NCI-H526 (cell line): ENCODE results near the gene SUFU.

Experiments used
- DNase-seq, 2 experiments: peaks; one replicate each; lab custom pipeline; 2025; lab: John Stamatoyannopoulos, UW

The SUFU gene

DNA sequence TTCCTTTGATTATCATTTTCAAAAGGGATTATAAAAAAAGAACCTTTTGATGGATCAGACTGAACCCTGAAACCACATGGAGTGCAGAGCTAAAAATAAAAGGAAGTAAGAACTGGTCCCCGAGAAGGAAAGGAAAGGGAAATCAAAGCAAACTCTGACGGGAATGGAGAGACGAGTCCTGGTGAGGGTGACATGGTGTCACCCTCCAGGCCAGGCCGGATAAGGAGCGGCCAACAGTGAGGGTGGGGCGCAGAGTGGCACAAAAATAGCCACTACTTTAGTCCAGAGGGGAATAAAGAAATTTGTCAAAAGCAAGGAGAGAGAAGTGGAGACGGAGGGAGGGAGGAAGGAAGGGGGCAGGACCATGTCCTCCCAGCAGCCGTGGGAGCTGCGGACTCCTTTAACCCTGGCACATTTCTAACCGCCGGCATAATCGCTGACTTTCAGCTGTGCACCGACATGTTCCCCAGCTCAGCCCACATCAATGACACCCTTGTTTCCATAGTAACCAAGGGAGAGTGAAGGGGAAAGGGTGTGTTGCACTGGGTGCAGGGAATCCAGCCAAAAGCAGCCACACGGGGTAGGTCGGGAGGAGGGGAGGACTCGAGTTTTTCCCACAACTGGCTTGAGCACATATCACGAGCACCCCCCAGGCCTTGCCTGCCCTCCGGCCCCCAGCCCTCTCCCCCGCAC is 170.2 kb downstream of the SUFU start:
- DNase-seq: peak in 1 of 2 experiments; percentile 32

DNA sequence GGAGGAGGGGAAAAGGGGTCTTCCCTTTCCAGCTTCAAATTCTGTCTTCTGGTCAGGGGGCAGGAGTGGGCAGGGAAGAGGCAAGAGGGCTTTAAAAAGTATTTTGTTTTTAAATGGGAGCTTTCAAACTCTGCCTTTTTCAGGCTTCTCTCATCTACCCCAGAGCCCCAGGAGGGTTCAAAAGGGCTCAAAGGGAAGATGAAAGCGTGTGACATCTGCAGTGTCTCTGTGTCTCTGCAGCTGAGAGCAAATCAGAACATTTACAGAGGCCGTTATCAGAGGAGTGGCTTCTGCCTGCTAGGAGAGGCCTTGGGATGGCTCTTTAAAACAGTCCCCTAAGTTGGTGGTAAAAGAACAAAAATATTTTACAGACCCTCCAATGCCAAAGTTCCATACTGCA is 170.8 kb downstream of the SUFU start:
- DNase-seq: no peak

DNA sequence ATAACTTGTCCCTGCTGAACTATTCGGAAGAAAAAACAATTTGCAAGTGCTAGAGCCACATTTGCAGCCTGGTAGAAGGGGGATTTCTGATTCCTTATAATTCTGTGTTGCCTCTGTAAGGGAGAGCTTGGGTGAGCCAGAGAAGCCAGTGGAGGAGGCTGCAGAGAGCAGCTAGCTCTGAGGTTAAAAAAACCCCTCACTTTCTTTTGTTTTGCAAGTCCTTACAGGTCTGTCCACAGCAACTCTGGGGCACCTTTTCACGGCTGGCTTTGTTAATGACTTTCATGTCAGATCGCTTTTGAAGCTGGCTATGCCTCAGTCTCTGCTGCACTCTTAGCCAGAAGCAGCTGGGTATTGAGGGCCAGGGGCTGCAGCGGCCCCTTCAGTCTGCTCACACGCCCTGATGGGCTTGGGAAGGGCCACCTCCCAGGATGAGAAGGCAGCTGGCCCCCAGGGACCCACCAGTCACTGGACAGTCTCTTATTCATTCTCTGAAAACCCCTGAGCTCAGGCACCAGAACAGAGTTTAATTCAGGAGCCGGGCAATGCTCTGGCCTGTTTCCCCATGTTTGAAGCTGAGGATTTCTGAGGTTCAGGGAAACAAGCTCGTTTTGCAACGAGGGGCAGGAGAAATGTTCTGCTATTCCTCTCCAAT is 171.4 kb downstream of the SUFU start:
- no peak for DNase-seq

DNA sequence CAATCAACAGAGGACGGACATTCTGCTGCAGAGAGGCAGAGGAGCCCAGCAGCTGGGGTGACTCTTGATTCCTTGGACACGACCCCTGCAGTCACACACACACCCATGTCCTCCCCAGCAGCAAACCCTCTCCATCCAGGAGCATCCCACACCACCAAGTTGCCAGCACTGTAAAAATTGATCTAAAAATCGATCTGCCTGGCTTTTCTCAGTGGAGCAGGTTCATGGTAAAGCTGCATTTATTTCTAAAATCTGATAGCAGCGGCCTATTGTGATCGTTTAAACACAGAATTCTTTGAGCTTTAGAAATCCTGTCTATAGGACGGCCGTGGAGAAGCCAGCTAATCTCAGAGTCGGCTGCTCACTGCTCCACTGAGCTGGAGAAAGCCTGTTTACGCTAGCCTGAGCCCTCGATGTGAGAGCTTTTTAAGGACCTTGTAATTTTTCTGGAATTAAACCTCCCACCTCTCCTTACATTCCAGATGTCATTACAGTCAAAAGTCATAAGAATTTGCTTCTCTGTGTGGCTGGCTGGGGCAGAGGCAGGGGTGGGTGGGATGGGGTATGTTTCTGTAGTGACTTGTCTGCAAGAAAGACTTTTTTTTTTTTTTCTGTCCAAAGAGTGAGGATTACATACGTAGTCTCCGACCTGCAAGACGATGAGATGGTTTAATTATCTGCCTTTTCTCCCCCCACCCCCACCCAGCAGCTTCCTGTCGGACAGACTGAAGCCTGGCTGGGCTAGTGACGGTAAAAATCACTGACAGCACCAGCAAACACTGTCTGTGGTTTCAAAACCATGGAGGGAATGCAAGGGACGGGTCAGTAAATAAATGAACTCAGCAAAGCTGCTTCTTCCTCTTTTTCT is 172.1 kb downstream of the SUFU start:
- no peak for DNase-seq

DNA sequence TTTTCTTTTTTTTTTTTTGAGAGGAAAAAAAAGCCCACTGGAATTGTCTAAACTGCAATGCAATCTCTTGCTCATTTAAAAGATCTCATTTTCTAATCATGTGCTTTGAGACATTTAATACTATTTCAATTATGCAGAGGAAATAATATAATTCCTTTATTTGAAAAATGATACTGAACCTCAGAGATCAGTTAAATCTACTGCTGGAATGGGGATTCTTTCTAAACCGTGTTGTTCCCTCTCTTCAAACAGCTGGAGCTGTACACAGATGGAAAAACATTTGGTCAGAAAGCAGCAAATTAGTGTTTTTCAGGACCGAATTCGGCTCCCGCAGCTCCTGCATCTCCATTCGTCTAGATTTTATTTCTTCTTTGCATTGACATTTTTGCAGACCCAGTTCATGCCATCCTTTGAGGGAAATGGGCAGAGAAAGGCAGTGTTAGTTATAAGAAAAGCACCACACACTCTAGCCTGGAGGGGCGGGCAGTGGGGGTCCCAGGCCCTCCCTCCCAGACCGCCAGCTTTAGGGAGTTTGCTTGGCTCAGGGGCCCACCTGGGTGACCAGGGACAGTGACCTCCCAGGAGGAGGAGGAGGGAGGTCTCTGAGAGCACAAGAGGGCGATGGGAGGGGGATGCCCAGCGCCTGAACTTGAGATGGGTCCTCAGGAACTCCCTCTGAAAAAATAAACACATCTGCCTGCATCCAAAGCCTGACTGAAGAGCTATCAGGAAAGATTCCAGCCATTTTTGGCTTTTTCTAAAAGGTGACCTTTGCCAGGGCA is 173.0 kb downstream of the SUFU start:
- no peak for DNase-seq

DNA sequence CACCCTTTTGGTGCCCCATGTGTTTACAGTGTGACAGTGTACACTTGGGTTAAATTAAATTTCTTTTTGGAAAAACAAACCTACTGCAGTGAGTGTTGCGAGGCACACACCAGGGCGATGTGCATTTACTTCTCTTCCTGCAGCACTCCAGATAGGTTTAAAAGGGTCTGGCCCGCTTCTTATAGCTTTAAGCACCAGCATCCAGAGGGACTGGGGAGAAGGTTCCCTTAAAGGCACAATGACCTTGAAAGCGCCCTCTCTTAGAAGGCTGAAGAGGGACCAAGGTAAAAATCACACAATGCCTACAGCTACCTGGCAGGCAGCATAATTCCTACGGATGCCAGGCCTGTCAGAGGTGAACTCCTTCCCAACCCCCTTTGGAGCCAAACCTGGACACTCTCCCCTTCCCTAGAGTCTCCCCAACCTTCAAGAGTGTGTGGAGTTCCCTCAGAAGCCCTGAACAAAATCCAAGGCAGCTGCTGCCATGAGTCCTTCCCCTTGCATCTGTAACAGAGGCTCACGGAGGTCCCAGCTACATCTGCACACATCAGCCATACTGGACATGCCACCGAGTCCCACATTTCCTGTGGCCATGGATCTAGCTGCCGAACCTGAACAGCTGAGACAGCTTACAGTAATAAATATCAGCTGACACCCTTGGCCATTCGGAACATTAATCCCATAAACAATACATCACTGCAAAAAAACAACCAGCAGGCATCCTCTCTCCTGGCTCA is 173.7 kb downstream of the SUFU start:
- DNase-seq: no peak

DNA sequence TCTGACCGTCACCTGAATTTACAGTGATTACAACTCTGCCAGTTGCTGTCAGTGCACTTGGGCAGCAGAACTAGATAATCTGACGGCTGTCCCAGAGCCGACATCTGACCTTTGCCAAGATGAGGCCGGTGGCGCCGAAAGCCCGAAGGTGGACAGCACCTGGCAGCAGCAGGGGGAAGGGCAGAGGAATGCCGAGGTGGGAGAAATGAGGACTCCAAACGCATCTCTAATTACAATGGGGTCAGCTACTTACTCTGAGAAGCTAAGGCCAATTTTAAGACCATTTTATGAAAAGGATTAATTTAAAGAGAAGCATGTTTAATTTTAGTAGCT is 174.3 kb downstream of the SUFU start:
- no peak for DNase-seq

DNA sequence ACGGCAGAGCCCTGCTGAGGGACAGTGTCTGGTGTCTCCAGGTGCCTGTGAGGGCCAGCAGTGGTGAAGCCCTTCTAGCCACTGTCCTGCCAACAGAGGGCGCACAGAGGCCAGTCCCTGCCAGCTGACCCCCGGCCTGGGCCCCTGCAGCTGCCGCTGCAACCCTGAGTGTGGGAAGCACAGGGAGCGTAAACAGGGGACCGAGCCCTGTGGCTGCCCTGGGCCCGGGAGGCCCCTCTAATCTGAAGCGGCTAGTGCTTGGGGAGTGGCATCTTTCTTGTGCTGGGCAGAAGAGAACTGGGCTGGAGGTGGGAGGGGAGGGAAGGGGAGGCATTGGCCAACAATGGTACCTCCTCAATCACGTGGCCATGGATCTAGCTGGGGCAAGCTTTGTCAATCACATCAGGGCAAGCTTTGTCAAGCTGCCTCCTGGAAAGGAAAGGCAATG is 175.1 kb downstream of the SUFU start:
- DNase-seq: peak in 1 of 2 experiments; percentile 51

DNA sequence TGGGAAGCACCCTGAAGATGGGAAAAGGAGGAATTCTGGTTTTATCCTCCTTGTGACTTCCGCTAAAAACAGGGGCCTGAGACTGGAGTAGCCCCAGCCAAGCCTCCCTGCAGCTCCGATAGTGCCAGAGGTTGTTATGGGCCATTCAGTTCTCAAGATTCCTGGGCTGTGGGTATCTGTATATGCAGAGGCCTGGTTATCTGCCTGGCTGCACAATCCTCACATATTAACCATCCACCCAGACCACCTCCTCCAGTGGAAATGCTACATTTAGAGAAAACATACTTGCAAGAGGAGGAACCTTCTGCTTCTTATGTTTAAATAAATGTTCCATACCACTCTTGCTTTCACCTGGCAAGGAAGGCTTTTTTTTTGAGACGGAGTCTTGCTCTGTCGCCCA is 175.8 kb downstream of the SUFU start:
- no peak for DNase-seq

DNA sequence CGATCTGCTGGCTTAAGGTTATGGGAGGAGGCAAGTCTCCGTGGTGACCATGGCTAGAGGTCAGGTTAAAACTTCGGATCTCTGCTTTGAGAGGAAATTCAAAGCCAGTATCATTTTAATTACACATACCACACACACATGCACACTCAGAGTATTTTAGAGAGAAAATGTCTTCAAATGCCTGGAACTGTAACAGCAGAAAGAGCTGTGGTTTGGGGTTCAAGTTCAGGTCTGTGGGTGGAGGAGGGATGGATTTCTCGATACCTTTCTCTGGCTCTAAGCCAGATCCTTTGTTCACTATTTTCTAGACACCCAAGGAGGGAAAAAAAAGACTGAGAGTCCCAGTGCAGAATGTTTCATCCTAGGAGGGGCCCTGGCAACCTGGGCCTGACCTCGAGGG is 177.9 kb downstream of the SUFU start:
- DNase-seq: no peak

DNA sequence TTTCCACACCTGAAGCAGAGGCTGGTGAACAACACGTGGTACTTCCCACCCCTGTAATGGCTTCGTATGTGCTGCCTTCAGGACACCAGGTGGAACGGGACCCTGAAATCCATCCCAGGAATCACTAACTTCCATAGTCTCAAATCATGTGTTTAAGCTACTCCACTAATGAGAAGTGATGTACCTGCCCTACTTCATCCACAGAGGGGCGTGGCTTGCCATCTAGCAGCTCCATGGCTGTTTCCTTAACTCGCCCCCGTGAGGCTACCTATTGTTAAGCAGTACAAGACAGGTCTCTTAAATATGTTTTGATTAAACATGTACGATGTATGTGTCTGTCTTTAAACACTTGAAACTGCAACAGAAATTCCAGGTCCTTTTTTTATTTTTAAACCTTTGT is 178.6 kb downstream of the SUFU start:
- no peak for DNase-seq

DNA sequence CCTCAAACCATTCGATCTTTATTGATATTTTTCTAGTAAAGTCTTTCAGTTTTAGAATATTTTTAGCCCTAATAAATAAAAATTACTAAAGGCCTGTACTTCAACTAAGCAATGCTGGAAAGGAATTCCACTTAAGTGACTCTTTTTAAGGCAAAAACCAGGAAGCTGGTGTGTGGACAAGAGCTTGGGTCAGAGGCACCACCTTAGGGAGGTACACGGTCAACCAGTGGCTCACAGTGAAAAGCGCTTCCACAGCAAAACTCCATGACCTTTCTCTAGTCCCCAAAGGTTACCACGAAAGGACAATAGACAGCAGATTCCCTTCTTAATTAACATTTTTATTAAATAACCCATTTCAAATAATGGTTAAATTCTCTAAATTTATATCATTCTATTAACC is 179.2 kb downstream of the SUFU start:
- DNase-seq: no peak
